ENCODE data around the gene LSM10. TPM values are rescaled to one million over a fixed set of nuclear protein-coding genes. Genes with fewer than 3 reads are reported as not detected.

The LSM10 gene
- total RNA-seq, 1 donor from 2014 or later = 36.4 TPM

GRCh38 chr1:36372617-36373016 is 25.1 kb downstream of the LSM10 start:
- TF ChIP-seq, protein P1, sequence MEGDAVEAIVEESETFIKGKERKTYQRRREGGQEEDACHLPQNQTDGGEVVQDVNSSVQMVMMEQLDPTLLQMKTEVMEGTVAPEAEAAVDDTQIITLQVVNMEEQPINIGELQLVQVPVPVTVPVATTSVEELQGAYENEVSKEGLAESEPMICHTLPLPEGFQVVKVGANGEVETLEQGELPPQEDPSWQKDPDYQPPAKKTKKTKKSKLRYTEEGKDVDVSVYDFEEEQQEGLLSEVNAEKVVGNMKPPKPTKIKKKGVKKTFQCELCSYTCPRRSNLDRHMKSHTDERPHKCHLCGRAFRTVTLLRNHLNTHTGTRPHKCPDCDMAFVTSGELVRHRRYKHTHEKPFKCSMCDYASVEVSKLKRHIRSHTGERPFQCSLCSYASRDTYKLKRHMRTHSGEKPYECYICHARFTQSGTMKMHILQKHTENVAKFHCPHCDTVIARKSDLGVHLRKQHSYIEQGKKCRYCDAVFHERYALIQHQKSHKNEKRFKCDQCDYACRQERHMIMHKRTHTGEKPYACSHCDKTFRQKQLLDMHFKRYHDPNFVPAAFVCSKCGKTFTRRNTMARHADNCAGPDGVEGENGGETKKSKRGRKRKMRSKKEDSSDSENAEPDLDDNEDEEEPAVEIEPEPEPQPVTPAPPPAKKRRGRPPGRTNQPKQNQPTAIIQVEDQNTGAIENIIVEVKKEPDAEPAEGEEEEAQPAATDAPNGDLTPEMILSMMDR (conservative IDR thresholded peaks at IDR 0.05) = no peak
- no peak for DNase-seq (ENCODE audit: extremely low spot score, unreplicated experiment)
- Mint-ChIP-seq H3K4me3 (no peak overlapping the region), H3K9me3 (no peaks in the 10 kb centered on the region), H3K27me3 (no peaks in the 10 kb centered on the region), H3K36me3 (peaks cover 4% of the 10 kb centered on the region), H3K27ac (no peak overlapping the region), H3K4me1 (ENCODE audit: unreplicated experiment) (peaks cover 37% of the 10 kb centered on the region)

- Mint-ChIP-seq H3K36me3 (no peaks in the 10 kb centered on the region), H3K27ac (peak overlapping the region; percentile 66), H3K27me3 (no peaks in the 10 kb centered on the region), H3K4me3 (no peak overlapping the region), H3K4me1 (ENCODE audit: unreplicated experiment) (peaks cover 31% of the 10 kb centered on the region), H3K9me3 (no peaks in the 10 kb centered on the region)
- TF ChIP-seq, protein P1 (conservative IDR thresholded peaks at IDR 0.05) = peak; percentile 94
- DNase-seq (ENCODE audit: extremely low spot score, unreplicated experiment) = peak; percentile 87
Measured at GRCh38 chr1:36369061-36369861, 28.4 kb downstream of the LSM10 start.

- Mint-ChIP-seq H3K4me3 (no peak overlapping the region), H3K9me3 (no peaks in the 10 kb centered on the region), H3K27me3 (no peaks in the 10 kb centered on the region), H3K36me3 (no peaks in the 10 kb centered on the region), H3K27ac (no peak overlapping the region), H3K4me1 (ENCODE audit: unreplicated experiment) (peaks cover 22% of the 10 kb centered on the region)
- no peak for DNase-seq (ENCODE audit: extremely low spot score, unreplicated experiment)
- TF ChIP-seq, protein P1 (conservative IDR thresholded peaks at IDR 0.05) = no peak
Measured at GRCh38 chr1:36367798-36368197, 29.9 kb downstream of the LSM10 start.

GRCh38 chr1:36367066-36367465 is 30.6 kb downstream of the LSM10 start:
- Mint-ChIP-seq H3K36me3 (no peaks in the 10 kb centered on the region), H3K4me1 (ENCODE audit: unreplicated experiment) (peaks cover 22% of the 10 kb centered on the region), H3K27ac (no peak overlapping the region), H3K4me3 (no peak overlapping the region), H3K27me3 (no peaks in the 10 kb centered on the region), H3K9me3 (no peaks in the 10 kb centered on the region)
- no peak for DNase-seq (ENCODE audit: extremely low spot score, unreplicated experiment)
- TF ChIP-seq, protein P1 (conservative IDR thresholded peaks at IDR 0.05) = no peak

DNA sequence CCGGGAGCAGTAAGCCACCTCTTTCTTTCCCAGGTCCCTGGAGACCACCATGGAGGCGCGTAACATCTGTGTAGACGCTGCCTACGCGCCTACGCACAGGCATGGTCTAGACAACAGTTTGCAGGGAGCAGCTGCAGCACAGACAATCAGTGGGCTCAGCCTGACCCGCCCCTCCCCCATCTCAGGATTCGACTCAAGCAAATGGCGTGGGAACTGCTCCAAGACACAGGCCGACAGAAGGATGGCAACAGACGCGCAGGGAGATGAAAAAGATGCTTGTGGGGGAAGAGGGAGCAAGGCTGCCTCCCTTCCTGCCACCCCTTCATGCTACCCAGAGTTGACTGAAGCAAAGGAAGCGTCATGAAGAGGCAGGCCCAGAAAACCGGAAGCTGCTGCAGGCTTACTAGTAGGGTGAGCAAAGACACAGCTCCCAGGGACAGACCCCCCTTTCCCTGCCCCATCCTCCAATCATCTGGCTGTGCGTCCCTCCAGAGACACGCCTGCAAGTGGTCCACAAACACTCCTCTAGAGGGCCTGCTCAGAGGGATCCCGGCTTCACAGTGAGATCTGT is 31.5 kb downstream of the LSM10 start:
- Mint-ChIP-seq H3K9me3 (no peaks in the 10 kb centered on the region), H3K36me3 (no peaks in the 10 kb centered on the region), H3K27ac (no peak overlapping the region), H3K27me3 (no peaks in the 10 kb centered on the region), H3K4me1 (ENCODE audit: unreplicated experiment) (peaks cover 22% of the 10 kb centered on the region), H3K4me3 (no peak overlapping the region)
- TF ChIP-seq, protein P1 (conservative IDR thresholded peaks at IDR 0.05) = no peak
- DNase-seq (ENCODE audit: extremely low spot score, unreplicated experiment) = no peak

Data from type B pancreatic cell (in vitro differentiated cells).